GM18508 (cell line): ENCODE data around the gene CYP27C1.
"Not testable (repeated sequence)": the region's sequence is repeated elsewhere in the genome, so short reads cannot be mapped to it uniquely, and the experiment has no call there.

ENCODE experiments used
- ATAC-seq: cut with Tn5 transposase; IDR thresholded peaks from one replicate; pipeline ENCODE4 v1.9.1; 2021; ENCODE audit warnings: moderate number of reproducible peaks; ENCODE audit not compliant: insufficient read depth, unreplicated experiment

CYP27C1 gene

DNA sequence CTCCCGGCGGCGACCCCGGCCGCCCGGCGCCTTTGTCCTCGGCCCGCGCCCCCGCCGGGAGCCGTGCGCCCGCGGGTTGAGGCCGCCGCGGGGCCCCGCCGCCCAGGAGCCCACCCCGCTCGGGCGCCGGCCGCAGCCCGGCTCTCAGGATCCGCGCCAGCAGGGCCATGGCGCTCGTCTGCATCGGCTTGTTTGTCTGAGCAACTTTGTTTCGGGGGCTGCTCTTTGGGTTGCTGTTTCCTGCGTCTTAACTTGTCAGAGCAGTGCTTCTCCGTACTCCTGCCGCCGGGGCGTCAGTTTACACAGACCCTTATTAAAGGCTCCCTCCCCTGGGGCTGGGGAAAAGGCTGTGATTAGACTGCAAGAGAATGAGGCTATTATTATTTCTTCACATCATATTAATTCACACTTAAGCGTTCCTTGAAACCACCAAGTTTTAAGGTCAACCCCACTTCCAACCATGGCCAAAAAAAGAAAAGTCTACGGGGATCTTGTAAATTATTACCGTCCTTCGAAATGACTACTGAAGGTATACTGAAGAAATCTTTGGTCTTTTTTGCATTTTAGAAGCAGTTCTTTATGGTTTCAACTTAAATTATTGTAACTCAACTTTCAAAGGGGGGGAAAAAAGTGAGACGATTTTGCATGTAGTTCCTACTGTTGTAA, at the start of gene CYP27C1:
TSS of gene CYP27C1 (minus strand) at position 198 of the 666 bp plus-strand sequence. CDS start at position 169, 29 bp downstream.
- no peak for ATAC-seq

GRCh38 chr2:127261804-127262406, 41.8 kb upstream of the CYP27C1 start:
- no peak for ATAC-seq

- ATAC-seq, result no peak
Observed at GRCh38 chr2:127259355-127259754, 39.3 kb upstream of the CYP27C1 start.

GRCh38 chr2:127256866-127257265, 36.8 kb upstream of the CYP27C1 start:
- ATAC-seq, result no peak

- no peak for ATAC-seq
Observed at GRCh38 chr2:127256381-127256780, 36.3 kb upstream of the CYP27C1 start.

DNA sequence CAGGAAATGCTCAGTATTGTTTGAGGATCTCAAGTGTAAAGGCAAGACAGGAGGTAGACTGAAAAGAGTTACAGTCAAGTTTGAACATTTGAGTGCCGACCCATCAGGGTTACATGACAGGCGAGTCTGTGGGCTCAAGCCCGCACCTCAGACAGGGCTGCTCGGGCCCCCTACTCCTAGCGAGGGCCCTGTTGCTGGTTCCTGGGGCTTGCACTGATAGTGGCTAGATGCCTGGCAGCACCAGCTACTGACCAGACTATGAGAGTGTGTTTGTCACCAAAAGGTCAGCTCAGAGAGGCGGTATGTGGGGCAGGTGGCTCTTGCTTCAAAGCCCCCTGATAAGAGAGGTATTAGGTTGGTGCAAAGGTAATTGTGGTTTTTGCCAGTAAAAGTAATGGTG, 35.6 kb upstream of the CYP27C1 start:
- ATAC-seq, result no peak

DNA sequence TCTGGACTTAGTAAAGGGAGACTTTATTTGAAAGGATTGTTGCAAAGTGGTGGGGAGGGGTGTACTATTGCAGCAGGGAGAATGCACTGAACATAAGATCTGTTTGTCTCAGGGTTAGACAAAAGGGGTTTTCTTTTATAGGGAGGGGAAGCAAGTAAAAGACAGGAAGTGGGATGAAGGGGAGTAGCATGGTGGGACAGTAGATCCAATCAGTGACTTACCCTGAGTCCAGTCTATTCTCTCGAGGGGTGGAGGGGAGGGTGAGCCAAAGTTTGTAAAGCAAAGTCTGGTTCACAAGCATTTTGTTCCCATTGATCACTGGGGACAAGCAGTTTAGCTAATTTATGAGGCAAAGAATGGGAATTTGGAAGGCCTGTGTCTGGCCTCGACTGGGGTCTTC, 35.0 kb upstream of the CYP27C1 start:
- ATAC-seq, result no peak

DNA sequence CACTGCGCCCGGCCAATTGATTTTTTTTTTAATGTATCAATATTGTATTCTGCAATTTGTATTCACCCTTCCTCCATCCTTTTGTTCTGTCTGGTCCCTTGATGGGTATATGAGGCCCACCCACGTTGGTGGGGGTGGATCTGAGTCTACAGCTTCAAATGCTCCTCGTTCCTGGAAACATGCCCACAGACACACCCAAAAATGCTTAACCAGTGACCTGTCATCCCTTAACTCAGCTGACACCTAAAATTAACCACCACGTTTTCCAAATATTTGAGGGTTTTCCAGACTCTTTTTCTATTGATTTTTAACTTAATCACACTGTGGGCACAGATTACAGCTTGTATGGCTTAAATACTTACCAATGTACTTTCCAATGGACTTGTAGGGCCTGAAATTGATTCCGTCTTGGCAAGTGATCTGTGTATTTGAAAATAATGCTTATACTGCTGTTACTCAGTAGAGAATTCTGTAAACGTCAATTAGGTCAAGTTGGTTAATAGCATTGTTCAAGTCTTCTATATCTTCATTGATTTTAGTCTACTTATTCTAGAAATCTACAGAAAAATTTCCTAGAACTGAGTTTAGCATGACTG, 34.4 kb upstream of the CYP27C1 start:
- no peak for ATAC-seq

- not testable (repeated sequence) for ATAC-seq
Observed at GRCh38 chr2:127241184-127241583, 21.1 kb upstream of the CYP27C1 start.

DNA sequence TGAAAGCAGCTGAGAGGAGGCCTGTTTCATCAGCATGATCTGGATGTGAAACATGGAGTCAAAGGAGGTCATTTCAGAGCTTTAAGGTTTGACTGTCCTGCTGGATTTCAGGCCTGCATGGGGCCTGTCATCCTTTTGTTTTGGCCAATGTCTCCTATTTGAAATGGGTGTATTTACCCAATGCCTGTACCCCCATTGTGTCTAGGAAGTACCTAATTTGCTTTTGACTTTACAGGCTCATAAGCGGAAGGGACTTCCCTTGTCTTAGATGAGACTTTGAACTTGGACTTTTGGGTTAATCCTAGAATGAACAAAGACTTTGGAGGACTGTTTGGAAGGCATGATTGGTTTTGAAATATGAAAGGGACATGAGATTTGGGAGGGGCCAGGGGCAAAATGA, 19.3 kb upstream of the CYP27C1 start:
- no peak for ATAC-seq

DNA sequence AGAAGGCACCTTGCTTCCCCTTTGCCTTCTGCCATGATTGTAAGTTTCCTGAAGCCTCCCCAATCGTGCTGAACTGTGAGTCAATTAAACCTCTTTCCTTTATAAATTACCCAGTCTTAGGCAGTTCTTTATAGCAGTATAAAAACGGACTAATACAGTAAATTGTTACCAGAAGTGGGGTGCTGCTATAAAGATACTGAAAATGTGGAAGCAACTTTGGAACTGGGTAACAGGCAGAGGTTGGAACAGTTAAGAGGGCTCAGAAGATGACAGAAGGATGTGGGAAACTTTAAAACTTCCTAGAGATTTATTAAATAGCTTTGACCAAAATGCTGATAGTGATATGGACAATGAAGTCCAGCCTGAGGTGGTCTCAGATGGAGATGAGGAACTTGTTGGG, 17.7 kb upstream of the CYP27C1 start:
- ATAC-seq, result not testable (repeated sequence)

DNA sequence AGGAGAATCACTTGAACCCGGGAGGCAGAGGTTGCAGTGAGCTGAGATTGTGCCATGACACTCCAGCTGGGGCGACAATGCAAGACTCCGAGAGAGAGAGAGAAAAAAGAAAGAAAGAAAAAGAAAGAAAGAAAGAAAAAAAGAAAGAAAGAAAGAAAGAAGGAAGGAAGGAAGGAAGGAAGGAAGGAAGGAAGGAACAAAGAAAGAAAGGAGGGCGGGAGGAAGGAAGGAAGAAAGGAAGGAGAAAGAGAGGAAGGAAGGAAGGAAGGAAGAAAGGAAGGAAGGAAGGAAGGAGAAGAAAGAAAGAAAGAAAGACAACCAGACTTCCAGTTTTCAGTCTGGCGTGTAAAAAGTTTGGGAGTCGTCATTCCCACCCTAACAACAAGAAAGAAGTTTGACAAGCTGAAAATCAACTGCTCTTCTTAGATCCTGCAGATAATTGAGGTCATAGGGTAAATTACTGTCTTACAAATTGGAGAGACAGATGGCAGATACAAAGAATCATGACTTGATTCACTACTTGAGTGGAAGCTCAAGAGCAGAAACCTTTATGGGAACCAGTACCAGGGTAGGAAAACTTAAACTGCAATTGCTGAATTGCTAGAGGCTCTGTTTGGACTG, 15.1 kb upstream of the CYP27C1 start:
- no peak for ATAC-seq

- no peak for ATAC-seq
Observed at GRCh38 chr2:127233710-127234109, 13.6 kb upstream of the CYP27C1 start.

- ATAC-seq, result no peak
Observed at GRCh38 chr2:127231130-127231865, 11.2 kb upstream of the CYP27C1 start.

DNA sequence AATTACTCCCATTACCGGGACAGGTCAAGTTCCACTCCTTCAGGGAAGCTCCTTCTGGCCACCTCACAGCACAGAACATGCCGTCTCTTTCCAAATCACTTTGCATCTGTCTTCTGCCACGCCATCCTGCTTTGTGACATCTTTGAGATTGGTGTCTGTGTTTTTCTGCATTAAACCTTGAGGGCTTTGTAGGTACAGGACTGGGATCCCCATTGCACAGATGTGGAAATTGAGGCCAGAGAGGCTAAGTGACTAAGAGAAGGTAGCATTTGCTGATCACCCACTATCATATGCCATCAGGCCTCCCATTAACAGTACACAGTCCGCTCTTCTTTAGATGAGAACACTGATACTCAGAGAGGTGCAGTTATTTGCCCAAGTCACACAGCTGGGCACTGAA, 9.5 kb upstream of the CYP27C1 start:
- ATAC-seq, result no peak

- no peak for ATAC-seq
Observed at GRCh38 chr2:127228102-127228501, 8.0 kb upstream of the CYP27C1 start.

- not testable (repeated sequence) for ATAC-seq
Observed at GRCh38 chr2:127227264-127227660, 7.2 kb upstream of the CYP27C1 start.

DNA sequence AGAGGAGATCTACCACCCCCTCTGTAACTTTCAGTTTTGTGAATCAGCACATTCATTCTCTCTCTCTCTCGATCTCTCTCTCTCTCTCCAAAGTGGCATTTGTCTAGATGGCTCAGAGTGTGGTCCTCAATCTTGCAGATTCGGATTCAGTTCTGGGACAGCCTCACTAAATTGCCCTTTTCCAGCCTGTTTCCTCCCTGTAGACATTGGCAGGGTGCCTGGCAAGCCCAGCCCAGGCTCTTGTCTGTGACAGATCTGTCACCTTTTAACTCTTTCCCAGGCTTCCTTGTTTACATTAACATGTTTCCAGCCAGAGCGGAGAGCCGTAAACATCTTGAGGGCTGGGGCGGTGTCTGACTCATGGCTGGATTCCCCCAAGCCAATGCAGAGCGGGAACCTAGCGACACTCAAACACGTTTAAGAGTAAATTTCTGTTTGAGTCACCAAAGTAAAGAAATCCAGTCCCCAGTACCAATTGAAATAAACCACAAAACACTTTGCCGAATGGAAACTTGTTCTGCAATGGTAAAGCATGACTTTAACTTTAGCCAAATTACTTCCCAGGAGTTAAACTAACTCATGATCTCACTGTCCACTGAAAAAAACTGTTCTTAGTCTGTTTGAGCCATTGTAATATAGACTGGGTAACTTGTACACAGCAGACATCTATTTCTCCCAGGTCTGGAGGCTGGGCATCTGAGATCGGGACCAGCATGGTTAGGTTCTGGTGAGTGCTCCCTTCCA, 6.6 kb upstream of the CYP27C1 start:
- no peak for ATAC-seq

GRCh38 chr2:127226132-127226519, 6.0 kb upstream of the CYP27C1 start:
- ATAC-seq, result no peak
